Fibroblast of villous mesenchyme (primary cell): ENCODE results near the gene DNER. TPM values are rescaled to one million over a fixed set of nuclear protein-coding genes. Genes with fewer than 3 reads are reported as not detected.
A peak's percentile ranks its signal among the peaks of the same experiment; 100 is the strongest.

Experiments
- DNase-seq: peaks from one replicate; pipeline ENCODE4 v3.0.0-alpha.2; 2010; ENCODE audit warnings: low read depth
- H3K4me3 ChIP-seq: 2 replicates; pipeline ENCODE4 v1.5.1; 2011; ENCODE audit warnings: low read depth, mild to moderate bottlenecking, low read length
- CTCF ChIP-seq: IDR thresholded peaks from 2 replicates; pipeline ENCODE4 v1.5.1; 2012; ENCODE audit warnings: low read depth, mild to moderate bottlenecking, low read length; ENCODE audit not compliant: insufficient read depth
- total RNA-seq: library from RNA; depleted of rRNA; stranded (reverse); fragments of >200 nt; gene quantifications from 2 replicates; pipeline ENCODE4 v1.2.3, GENCODE V29; 2012

Gene DNER
- total RNA-seq, 1 donor: 0.86 TPM

- no peak overlapping the region for H3K4me3 ChIP-seq
- DNase-seq: no peak
- no peak for TF ChIP-seq CTCF
Measured at GRCh38 chr2:229451852-229452251, 262.5 kb downstream of the DNER start.

- no peak overlapping the region for H3K4me3 ChIP-seq
- DNase-seq: no peak
- TF ChIP-seq CTCF: no peak
Measured at GRCh38 chr2:229447227-229447626, 267.1 kb downstream of the DNER start.

- no peak for DNase-seq
- H3K4me3 ChIP-seq: no peak overlapping the region
- TF ChIP-seq CTCF: no peak
Measured at GRCh38 chr2:229446350-229446749, 268.0 kb downstream of the DNER start.

- no peak for TF ChIP-seq CTCF
- peak; percentile 80 for DNase-seq
- no peak overlapping the region for H3K4me3 ChIP-seq
Measured at GRCh38 chr2:229445501-229446211, 268.7 kb downstream of the DNER start.

- H3K4me3 ChIP-seq: no peak overlapping the region
- TF ChIP-seq CTCF: no peak
- DNase-seq: peak; percentile 97
Measured at GRCh38 chr2:229445019-229445418, 269.3 kb downstream of the DNER start.

GRCh38 chr2:229443546-229444268 lies 270.6 kb downstream of the DNER start:
- no peak for TF ChIP-seq CTCF
- H3K4me3 ChIP-seq: no peak overlapping the region
- DNase-seq: no peak
